ENCODE results near the gene PPP1R3F.

PPP1R3F gene

DNA sequence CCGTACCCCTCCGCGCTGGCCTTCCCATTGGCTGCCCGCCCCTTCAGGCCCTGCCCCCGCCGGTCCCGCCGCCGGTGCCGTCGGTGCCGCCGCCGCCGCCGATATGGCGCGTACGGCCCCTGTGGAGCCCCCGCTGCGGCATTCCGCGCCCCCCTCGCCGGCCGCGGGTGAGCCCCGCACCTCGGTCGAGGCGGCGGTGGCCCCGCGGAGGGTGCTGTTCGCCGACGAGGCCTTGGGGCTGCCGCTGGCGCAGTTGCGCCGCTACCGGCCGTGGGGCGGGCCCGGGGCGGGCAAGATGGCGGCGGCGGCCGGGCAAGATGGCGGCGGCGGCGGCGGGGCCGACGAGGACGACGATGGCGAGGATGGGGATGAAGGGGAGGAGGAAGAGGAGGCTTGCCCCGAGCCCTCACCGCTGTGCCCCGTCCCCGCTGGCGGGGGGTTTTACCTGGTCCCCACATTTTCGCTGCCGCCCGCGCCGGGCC is at the start of gene PPP1R3F:
TSS of gene PPP1R3F (plus strand) at position 27 of the 482 bp plus-strand sequence. CDS start at position 104, 77 bp downstream.
- Histone ChIP-seq H3K27me3 (ENCODE audit: insufficient read depth, low read depth) (no peaks in the 10 kb centered on the region), H3K4me1 (ENCODE audit: low read depth, poor library complexity, severe bottlenecking) (peaks cover 19% of the 10 kb centered on the region), H3K4me3 (IDR thresholded peaks at IDR 0.05; ENCODE audit: insufficient read depth, low read depth, low read length) (no peak within 1 kb of the TSS), H3K9ac (peak within 1 kb of the TSS; percentile 85), H3K27ac (peak within 1 kb of the TSS; percentile 74), H2AFZ (ENCODE audit: low read depth) (peak within 1 kb of the TSS; percentile 78), H4K20me1 (ENCODE audit: insufficient read depth) (no peaks in the 10 kb centered on the region), H3K36me3 (ENCODE audit: insufficient read depth) (no peaks in the 10 kb centered on the region), H3K79me2 (ENCODE audit: insufficient read depth, low read depth) (peaks cover 7% of the 10 kb centered on the region; the same call in 1 of the 2 replicates), H3K4me2 (peak within 1 kb of the TSS; percentile 60)
- TF ChIP-seq, protein P1, sequence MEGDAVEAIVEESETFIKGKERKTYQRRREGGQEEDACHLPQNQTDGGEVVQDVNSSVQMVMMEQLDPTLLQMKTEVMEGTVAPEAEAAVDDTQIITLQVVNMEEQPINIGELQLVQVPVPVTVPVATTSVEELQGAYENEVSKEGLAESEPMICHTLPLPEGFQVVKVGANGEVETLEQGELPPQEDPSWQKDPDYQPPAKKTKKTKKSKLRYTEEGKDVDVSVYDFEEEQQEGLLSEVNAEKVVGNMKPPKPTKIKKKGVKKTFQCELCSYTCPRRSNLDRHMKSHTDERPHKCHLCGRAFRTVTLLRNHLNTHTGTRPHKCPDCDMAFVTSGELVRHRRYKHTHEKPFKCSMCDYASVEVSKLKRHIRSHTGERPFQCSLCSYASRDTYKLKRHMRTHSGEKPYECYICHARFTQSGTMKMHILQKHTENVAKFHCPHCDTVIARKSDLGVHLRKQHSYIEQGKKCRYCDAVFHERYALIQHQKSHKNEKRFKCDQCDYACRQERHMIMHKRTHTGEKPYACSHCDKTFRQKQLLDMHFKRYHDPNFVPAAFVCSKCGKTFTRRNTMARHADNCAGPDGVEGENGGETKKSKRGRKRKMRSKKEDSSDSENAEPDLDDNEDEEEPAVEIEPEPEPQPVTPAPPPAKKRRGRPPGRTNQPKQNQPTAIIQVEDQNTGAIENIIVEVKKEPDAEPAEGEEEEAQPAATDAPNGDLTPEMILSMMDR (conservative IDR thresholded peaks at IDR 0.05; ENCODE audit: low read depth, low read length): no peak

- Histone ChIP-seq H3K27me3 (ENCODE audit: insufficient read depth, low read depth) (peaks cover 6% of the 10 kb centered on the region; the same call in 1 of the 2 replicates), H3K9ac (no peak overlapping the region), H4K20me1 (ENCODE audit: insufficient read depth) (no peaks in the 10 kb centered on the region), H2AFZ (ENCODE audit: low read depth) (no peak overlapping the region), H3K4me2 (no peak overlapping the region), H3K36me3 (ENCODE audit: insufficient read depth) (no peaks in the 10 kb centered on the region), H3K27ac (no peak overlapping the region), H3K4me3 (IDR thresholded peaks at IDR 0.05; ENCODE audit: insufficient read depth, low read depth, low read length) (no peak overlapping the region), H3K79me2 (ENCODE audit: insufficient read depth, low read depth) (no peaks in the 10 kb centered on the region), H3K4me1 (ENCODE audit: low read depth, poor library complexity, severe bottlenecking) (no peaks in the 10 kb centered on the region)
- TF ChIP-seq, protein P1 (conservative IDR thresholded peaks at IDR 0.05; ENCODE audit: low read depth, low read length): no peak
Measured at GRCh38 chrX:49220100-49220499, 49.5 kb upstream of the PPP1R3F start.

DNA sequence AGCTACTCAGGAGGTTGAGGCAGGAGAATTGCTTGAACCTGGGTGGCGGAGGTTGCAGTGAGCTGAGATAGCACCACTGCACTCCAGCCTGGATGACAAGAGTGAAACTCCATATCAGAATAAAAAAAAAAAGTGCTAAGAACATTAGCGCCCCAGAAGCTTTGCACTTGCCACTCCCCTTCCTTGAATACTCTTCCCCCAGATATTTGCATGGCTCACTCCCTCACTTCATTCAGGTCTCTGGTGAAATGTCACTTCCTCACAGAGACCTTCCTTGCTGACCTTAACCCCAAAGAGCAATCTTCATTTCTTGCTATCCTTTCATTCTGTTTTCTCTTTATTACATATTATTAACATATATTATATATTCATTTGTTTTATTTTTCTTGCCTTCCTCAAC is 47.7 kb upstream of the PPP1R3F start:
- Histone ChIP-seq H3K27me3 (ENCODE audit: insufficient read depth, low read depth) (peaks cover 8% of the 10 kb centered on the region; the same call in 1 of the 2 replicates), H3K36me3 (ENCODE audit: insufficient read depth) (no peaks in the 10 kb centered on the region), H3K79me2 (ENCODE audit: insufficient read depth, low read depth) (no peaks in the 10 kb centered on the region)

DNA sequence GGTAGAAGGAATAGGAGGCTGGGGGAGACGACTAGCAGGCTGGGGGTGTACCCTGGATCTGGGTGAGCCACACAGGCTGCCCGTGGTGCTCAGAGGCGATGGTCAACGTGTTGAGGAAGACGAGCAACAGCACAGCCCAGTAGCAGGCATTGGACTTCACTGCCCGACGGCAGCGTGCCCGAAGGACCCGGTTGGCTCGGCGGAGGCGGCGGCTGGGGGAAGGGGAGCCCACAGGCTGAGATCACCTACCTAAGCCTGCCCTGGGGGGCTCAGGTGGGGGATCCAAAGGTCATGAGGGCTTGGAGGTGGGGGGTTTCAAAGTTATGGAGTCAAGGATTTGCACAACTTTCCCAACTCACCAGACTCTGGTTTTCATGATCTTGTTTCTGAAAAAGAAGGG is 43.7 kb upstream of the PPP1R3F start:
- TF ChIP-seq, protein P1 (conservative IDR thresholded peaks at IDR 0.05; ENCODE audit: low read depth, low read length): no peak
- Histone ChIP-seq H3K27me3 (ENCODE audit: insufficient read depth, low read depth) (peaks cover 8% of the 10 kb centered on the region; the same call in 1 of the 2 replicates), H3K4me1 (ENCODE audit: low read depth, poor library complexity, severe bottlenecking) (peaks cover 3% of the 10 kb centered on the region), H3K36me3 (ENCODE audit: insufficient read depth) (no peaks in the 10 kb centered on the region), H4K20me1 (ENCODE audit: insufficient read depth) (no peaks in the 10 kb centered on the region), H3K9ac (no peak overlapping the region), H2AFZ (ENCODE audit: low read depth) (no peak overlapping the region), H3K79me2 (ENCODE audit: insufficient read depth, low read depth) (no peaks in the 10 kb centered on the region), H3K4me2 (no peak overlapping the region), H3K27ac (no peak overlapping the region), H3K4me3 (IDR thresholded peaks at IDR 0.05; ENCODE audit: insufficient read depth, low read depth, low read length) (no peak overlapping the region)

More for the DNA sequence above, 47.7 kb upstream of the PPP1R3F start:
- H3K4me1 ChIP-seq (ENCODE audit: low read depth, poor library complexity, severe bottlenecking): no peaks in the 10 kb centered on the region
- H3K4me3 ChIP-seq (IDR thresholded peaks at IDR 0.05; ENCODE audit: insufficient read depth, low read depth, low read length): no peak overlapping the region
- H3K27ac ChIP-seq: no peak overlapping the region
- H3K4me2 ChIP-seq: no peak overlapping the region
- TF ChIP-seq, protein P1 (conservative IDR thresholded peaks at IDR 0.05; ENCODE audit: low read depth, low read length): no peak
- no peak overlapping the region for H3K9ac ChIP-seq
- H2AFZ ChIP-seq (ENCODE audit: low read depth): no peak overlapping the region
- no peaks in the 10 kb centered on the region for H4K20me1 ChIP-seq (ENCODE audit: insufficient read depth)

All from KMS-11 (cell line).